Measurements from ENCODE around the gene MMP11. TPM values are rescaled to one million over a fixed set of nuclear protein-coding genes. Genes with fewer than 3 reads are reported as not detected.

The MMP11 gene
- total RNA-seq, 4 donors from 2014 or later = 4.5 to 7.3 (median 5.6) TPM

DNA sequence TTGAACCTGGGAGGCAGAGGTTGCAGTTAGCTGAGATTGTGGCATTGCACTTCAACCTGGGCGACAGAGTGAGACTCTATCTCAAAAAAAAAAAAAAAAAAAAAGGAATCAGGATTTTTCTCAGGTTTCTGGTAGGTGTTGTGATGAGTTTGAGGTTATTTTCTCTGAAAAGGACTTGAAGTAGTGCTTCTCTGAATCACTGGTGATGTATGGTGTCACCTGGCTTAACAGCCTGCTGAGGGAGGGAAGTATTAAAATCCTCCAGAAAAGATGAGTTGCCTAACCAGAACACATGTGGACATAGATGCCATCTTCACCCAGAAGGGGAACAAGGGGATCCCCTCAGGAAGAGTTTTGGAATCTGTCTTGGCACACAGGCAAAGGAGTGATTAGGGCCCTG, 34.2 kb downstream of the MMP11 start:
- WGBS, 2 donors = 100% methylated on average over 1 of the region's 1 CpG
- TF ChIP-seq CTCF (IDR thresholded peaks at IDR 0.05) = no peak
- no peak for TF ChIP-seq POLR2A (IDR thresholded peaks at IDR 0.05)
- no peak for TF ChIP-seq EP300 (IDR thresholded peaks at IDR 0.05)
- H3K36me3 ChIP-seq = peaks cover 2 to 86% (median 18%) of the 10 kb centered on the region in 3 donors

DNA sequence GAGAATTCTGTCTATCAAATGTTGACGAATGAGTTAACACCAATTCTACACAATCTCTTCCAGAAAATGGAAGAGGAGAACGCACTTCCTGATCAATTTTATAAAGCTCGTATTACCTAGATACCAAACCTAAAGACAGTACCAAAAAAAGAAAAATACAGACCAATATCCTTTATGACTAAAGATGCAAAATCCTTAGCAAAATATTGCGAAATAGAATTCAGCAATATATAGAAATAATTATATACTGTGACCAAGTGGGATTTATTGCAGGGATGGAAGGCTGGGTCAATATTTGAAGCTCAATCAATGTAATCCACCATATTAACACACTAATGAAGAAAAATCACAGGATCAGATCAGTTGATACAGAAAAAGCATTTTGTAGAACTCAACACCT, 39.7 kb downstream of the MMP11 start:
- WGBS, 2 donors = 95 to 96% methylated on average over 4 of the region's 4 CpGs

More for the DNA sequence above, 34.2 kb downstream of the MMP11 start:
- no peaks in the 10 kb centered on the region for H3K27me3 ChIP-seq
- H3K4me3 ChIP-seq = no peak overlapping the region
- no peak overlapping the region for H3K27ac ChIP-seq
- DNase-seq (ENCODE audit: low spot score in 2 of 2) = no peak
- no peaks in the 10 kb centered on the region for H3K9me3 ChIP-seq
- H3K4me1 ChIP-seq = no peaks in the 10 kb centered on the region

DNA sequence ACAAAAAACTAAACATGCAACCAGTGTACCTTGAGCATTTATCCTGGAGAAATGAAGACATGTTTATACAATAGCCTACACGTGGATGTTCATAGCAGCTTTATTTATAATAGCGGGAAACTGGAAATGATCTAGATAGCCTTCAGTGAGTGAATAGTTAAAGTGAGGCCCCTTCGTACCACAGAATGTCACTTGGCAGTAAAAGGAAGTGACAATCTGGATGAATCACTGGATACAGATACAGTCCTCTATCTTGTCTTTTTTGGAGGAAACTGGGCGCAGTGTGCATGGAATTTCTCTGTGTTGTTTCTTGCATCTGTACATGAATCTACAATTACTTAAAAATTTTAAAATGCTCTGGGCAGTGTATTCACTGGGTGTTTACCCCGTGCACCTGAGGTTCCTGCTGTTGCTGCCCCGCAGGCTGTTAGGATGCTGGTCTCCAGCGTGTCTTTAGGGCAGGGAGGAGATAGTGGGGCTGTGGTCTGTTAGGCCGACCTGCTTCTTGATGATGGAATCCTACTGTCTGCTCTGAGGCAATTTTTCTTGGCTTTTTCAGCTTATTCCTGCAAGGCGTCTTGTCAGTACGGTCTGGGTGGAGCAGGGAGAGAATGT, 43.0 kb downstream of the MMP11 start:
- WGBS, 2 donors = 80 to 81% methylated on average over 9 to 10 of the region's 10 CpGs
- no peak for TF ChIP-seq EP300 (IDR thresholded peaks at IDR 0.05)
- TF ChIP-seq CTCF (IDR thresholded peaks at IDR 0.05) = no peak
- TF ChIP-seq POLR2A (IDR thresholded peaks at IDR 0.05) = no peak
- Histone ChIP-seq H3K27me3 (no peaks in the 10 kb centered on the region), H3K9me3 (no peaks in the 10 kb centered on the region), H3K27ac (no peak overlapping the region), H3K4me3 (no peak overlapping the region), H3K36me3 (peaks cover 0 to 81% (median 8%) of the 10 kb centered on the region in 3 donors), H3K4me1 (no peaks in the 10 kb centered on the region)
- no peak for DNase-seq (ENCODE audit: low spot score in 2 of 2)

More for the DNA sequence above, 39.7 kb downstream of the MMP11 start:
- Histone ChIP-seq H3K4me3 (no peak overlapping the region), H3K4me1 (no peaks in the 10 kb centered on the region), H3K27me3 (no peaks in the 10 kb centered on the region), H3K9me3 (no peaks in the 10 kb centered on the region), H3K27ac (no peak overlapping the region), H3K36me3 (peaks cover 2 to 69% (median 8%) of the 10 kb centered on the region in 3 donors)
- no peak for DNase-seq (ENCODE audit: low spot score in 2 of 2)
- TF ChIP-seq POLR2A (IDR thresholded peaks at IDR 0.05) = no peak
- no peak for TF ChIP-seq EP300 (IDR thresholded peaks at IDR 0.05)
- TF ChIP-seq CTCF (IDR thresholded peaks at IDR 0.05) = no peak

DNA sequence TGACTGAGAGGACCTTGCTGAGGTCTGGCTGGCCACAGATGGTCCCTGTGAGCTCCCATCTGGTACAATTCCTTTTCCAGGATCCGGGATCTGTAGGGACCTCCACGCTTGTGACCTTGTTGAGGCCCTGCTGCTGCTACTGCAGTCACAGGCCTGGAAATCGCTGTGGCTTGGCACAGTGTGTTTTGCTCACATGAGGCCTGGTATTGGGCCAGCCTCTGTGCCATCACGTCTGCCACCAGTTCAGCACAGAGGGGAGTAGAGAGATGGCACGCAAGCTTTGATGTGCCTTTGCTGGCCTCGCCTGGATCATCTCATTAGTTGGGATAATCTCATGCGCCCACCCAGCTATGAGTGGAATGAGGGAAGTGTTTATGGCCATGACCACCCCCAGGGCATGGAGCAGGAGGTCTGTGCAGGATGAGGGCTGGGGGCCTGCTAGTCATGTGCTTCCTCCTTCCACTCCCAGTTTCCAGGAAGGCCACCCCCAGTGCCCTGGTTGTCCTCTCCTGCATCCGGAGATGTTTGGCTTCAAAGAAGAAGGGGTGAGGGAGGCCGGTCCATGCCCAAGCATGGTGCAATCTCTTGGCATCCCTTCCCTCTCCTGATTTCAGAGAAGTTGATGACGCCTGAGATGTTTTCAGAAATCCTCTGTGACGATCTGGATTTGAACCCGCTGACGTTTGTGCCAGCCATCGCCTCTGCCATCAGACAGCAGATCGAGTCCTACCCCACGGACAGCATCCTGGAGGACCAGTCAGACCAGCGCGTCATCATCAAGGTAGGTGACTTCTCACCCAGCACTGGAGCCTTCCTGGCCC, 43.7 kb downstream of the MMP11 start:
- 86 to 87% methylated on average over 18 of the region's 18 CpGs for WGBS, 2 donors
- TF ChIP-seq CTCF (IDR thresholded peaks at IDR 0.05) = no peak
- no peak overlapping the region for H3K4me3 ChIP-seq
- DNase-seq (ENCODE audit: low spot score in 2 of 2) = no peak
- no peaks in the 10 kb centered on the region for H3K4me1 ChIP-seq
- H3K9me3 ChIP-seq = no peaks in the 10 kb centered on the region
- peaks cover 0 to 83% (median 8%) of the 10 kb centered on the region in 3 donors for H3K36me3 ChIP-seq
- no peaks in the 10 kb centered on the region for H3K27me3 ChIP-seq
- no peak overlapping the region for H3K27ac ChIP-seq

DNA sequence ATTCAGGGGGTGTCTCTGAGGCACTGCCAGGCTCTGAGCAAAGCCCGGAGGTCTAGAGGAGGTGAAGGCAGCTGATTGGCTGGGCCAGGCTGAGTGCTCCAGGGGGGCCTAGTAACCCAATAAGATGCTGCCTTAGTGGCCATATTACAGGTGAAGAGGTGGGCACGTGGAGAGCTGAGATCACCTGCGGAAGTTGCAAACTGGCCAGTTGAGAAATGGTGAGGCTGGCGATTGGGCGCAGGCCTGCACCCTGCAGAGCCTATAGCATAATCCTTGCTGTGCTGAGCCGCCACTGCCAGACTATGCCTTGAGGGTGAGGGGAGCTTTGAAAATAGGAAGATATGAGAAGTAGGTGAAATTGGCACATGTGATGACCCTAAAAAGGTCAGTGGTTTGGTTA, 44.5 kb downstream of the MMP11 start:
- TF ChIP-seq CTCF (IDR thresholded peaks at IDR 0.05) (no peak), EP300 (IDR thresholded peaks at IDR 0.05) (no peak), POLR2A (IDR thresholded peaks at IDR 0.05) (no peak)
- no peak for DNase-seq (ENCODE audit: low spot score in 2 of 2)
- WGBS, 2 donors = 91 to 92% methylated on average over 6 of the region's 6 CpGs
- Histone ChIP-seq H3K4me1 (no peaks in the 10 kb centered on the region), H3K36me3 (peaks cover 0 to 83% (median 8%) of the 10 kb centered on the region in 3 donors), H3K27me3 (no peaks in the 10 kb centered on the region), H3K9me3 (no peaks in the 10 kb centered on the region), H3K27ac (no peak overlapping the region), H3K4me3 (no peak overlapping the region)
